Effector CD8-positive, alpha-beta T cell (primary cell): ENCODE data around the gene FAM50A.
"Not testable (repeated sequence)": the region's sequence is repeated elsewhere in the genome, so short reads cannot be mapped to it uniquely, and the experiment has no call there.

Experiments
- DNase-seq: peaks from one replicate; lab custom pipeline; 2025; lab: John Stamatoyannopoulos, UW
- total RNA-seq, 4 experiments: gene quantifications; one replicate each; lab custom pipeline; 2026; lab: John Stamatoyannopoulos, UW

The FAM50A gene
- 71.1 to 98.9 (median 81.4) reads per million in 4 experiments for total RNA-seq

- DNase-seq, result peak; percentile 32
These were observed at the start of gene FAM50A for GRCh38 chrX:154443992-154444754. Gene FAM50A, plus strand, starts transcription at chrX:154444141. Its CDS starts 95 bp downstream, at chrX:154444236.

GRCh38 chrX:154396363-154396762, 47.6 kb upstream of the FAM50A start:
- DNase-seq, result not testable (repeated sequence)

- peak; percentile 31 for DNase-seq
These were observed 46.7 kb upstream of the FAM50A start for GRCh38 chrX:154396973-154397887.

- DNase-seq, result peak; percentile 77
These were observed 45.9 kb upstream of the FAM50A start, which contains the start of gene RPL10 for GRCh38 chrX:154397888-154398667. Gene RPL10, plus strand, starts transcription at chrX:154398377. Its CDS starts 143 bp downstream, at chrX:154398520.

GRCh38 chrX:154398668-154399526, 45.0 kb upstream of the FAM50A start:
- peak; percentile 69 for DNase-seq

GRCh38 chrX:154399527-154400368, 44.2 kb upstream of the FAM50A start:
- DNase-seq, result no peak

GRCh38 chrX:154400369-154400817, 43.5 kb upstream of the FAM50A start:
- DNase-seq, result not testable (repeated sequence)

- DNase-seq, result no peak
These were observed 42.7 kb upstream of the FAM50A start for GRCh38 chrX:154401045-154401799.

- no peak for DNase-seq
These were observed 41.9 kb upstream of the FAM50A start for GRCh38 chrX:154401918-154402621.

GRCh38 chrX:154402622-154403127, 41.3 kb upstream of the FAM50A start:
- DNase-seq, result no peak

- DNase-seq, result no peak
These were observed 40.7 kb upstream of the FAM50A start for GRCh38 chrX:154403192-154403591.

- no peak for DNase-seq
These were observed 40.1 kb upstream of the FAM50A start for GRCh38 chrX:154403858-154404257.

GRCh38 chrX:154404625-154405192, 39.2 kb upstream of the FAM50A start:
- DNase-seq, result no peak

- no peak for DNase-seq
These were observed 35.2 kb upstream of the FAM50A start for GRCh38 chrX:154408659-154409221.

GRCh38 chrX:154409222-154409871, 34.6 kb upstream of the FAM50A start, which contains the start of gene DNASE1L1:
Gene DNASE1L1, minus strand, starts transcription at chrX:154409254. Its CDS starts 3,686 bp downstream, at chrX:154405568.
- DNase-seq, result no peak

- peak; percentile 6 for DNase-seq
These were observed 32.0 kb upstream of the FAM50A start for GRCh38 chrX:154411981-154412340.

GRCh38 chrX:154412468-154412867, 31.5 kb upstream of the FAM50A start:
- DNase-seq, result no peak
